Measurements from ENCODE around the gene LRRC4.
A peak's percentile ranks its signal among the peaks of the same experiment; 100 is the strongest.

The LRRC4 gene

GRCh38 chr7:128030263-128030653, 979 bp downstream of the LRRC4 start:
- no peaks in the 10 kb centered on the region for H3K27me3 ChIP-seq
- H3K4me3 ChIP-seq (ENCODE audit: low read depth in 1 of 2, low read length in 1 of 2): peak overlapping the region; percentile 81 to 93
- TF ChIP-seq, protein P1, sequence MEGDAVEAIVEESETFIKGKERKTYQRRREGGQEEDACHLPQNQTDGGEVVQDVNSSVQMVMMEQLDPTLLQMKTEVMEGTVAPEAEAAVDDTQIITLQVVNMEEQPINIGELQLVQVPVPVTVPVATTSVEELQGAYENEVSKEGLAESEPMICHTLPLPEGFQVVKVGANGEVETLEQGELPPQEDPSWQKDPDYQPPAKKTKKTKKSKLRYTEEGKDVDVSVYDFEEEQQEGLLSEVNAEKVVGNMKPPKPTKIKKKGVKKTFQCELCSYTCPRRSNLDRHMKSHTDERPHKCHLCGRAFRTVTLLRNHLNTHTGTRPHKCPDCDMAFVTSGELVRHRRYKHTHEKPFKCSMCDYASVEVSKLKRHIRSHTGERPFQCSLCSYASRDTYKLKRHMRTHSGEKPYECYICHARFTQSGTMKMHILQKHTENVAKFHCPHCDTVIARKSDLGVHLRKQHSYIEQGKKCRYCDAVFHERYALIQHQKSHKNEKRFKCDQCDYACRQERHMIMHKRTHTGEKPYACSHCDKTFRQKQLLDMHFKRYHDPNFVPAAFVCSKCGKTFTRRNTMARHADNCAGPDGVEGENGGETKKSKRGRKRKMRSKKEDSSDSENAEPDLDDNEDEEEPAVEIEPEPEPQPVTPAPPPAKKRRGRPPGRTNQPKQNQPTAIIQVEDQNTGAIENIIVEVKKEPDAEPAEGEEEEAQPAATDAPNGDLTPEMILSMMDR (IDR thresholded peaks at IDR 0.05): no peak
- H3K4me1 ChIP-seq (ENCODE audit: control insufficient read depth in 1 of 2, insufficient read depth in 1 of 2, low read depth in 1 of 2, low read length in 1 of 2): peaks cover 66 to 70% of the 10 kb centered on the region in 2 experiments
- peaks cover 24% of the 10 kb centered on the region for H3K36me3 ChIP-seq
- peak overlapping the region; percentile 94 for H3K27ac ChIP-seq
- no peaks in the 10 kb centered on the region for H3K9me3 ChIP-seq

DNA sequence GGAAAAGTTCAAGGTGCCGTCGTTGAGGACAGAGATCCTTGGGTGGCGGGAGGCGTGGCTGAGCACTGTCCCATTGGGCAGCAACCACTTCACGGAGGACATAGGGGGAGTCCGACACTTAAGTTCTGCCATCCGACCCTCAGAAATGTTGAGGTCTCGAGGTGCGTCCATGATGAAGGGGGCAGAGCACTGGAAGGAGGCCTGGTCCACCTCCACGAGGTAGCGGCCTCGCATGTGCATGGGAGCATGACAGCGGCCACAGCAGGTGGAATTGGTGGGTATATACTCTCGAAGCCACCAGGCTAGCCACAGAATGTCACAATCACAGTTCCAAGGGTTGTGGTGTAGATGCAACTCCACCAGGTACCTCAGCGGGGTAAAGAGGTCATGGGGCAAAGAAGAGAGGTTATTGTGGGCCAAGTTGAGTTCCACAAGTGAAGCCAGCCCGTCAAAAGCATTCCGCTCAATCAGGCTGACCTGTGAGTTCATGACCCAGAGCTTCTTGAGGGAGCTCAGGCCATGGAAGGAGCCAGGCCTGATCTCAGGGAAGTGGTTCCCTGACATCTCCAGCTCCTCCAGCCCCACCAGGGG, 1.7 kb downstream of the LRRC4 start:
- TF ChIP-seq, protein P1 (IDR thresholded peaks at IDR 0.05): peak; percentile 12
- peak overlapping the region; percentile 81 to 93 for H3K4me3 ChIP-seq (ENCODE audit: low read depth in 1 of 2, low read length in 1 of 2)
- no peaks in the 10 kb centered on the region for H3K27me3 ChIP-seq
- H3K36me3 ChIP-seq: peaks cover 30% of the 10 kb centered on the region
- H3K4me1 ChIP-seq (ENCODE audit: control insufficient read depth in 1 of 2, insufficient read depth in 1 of 2, low read depth in 1 of 2, low read length in 1 of 2): peaks cover 74 to 75% of the 10 kb centered on the region in 2 experiments
- no peaks in the 10 kb centered on the region for H3K9me3 ChIP-seq
- H3K27ac ChIP-seq: peak overlapping the region; percentile 94

DNA sequence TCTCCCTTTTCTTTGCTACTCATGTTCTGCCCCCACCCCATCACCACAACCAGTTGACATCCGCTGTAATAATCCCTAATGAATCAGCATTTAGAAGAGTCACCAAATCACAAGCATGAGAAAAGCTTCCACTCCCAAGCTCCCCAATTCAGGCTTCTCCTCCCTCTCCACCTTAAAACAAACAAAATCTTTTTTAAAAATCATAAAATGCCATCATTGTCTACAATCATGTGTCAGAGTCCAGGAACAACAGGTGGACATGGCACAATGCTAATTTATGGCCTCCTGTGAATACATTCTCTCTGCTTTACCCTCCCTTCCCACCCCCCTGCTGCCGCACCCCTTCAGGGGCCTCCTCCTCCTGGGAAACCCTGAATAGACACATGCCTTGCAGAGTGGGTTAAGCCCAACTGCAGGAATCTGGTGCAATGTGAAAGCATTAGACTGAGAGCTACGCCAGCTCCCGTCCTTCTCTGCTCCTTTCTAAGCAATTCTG, 3.7 kb downstream of the LRRC4 start:
- Histone ChIP-seq H3K4me3 (ENCODE audit: low read depth in 1 of 2, low read length in 1 of 2) (peak overlapping the region; percentile 81 to 93), H3K9me3 (no peaks in the 10 kb centered on the region), H3K36me3 (peaks cover 40% of the 10 kb centered on the region), H3K27me3 (no peaks in the 10 kb centered on the region), H3K27ac (peak overlapping the region; percentile 94), H3K4me1 (ENCODE audit: control insufficient read depth in 1 of 2, insufficient read depth in 1 of 2, low read depth in 1 of 2, low read length in 1 of 2) (peaks cover 83 to 84% of the 10 kb centered on the region in 2 experiments)
- TF ChIP-seq, protein P1 (IDR thresholded peaks at IDR 0.05): no peak

- Histone ChIP-seq H3K27ac (peak overlapping the region; percentile 94), H3K27me3 (no peaks in the 10 kb centered on the region), H3K4me3 (ENCODE audit: low read depth in 1 of 2, low read length in 1 of 2) (peak overlapping the region; percentile 81 to 93), H3K36me3 (peaks cover 45% of the 10 kb centered on the region), H3K9me3 (no peaks in the 10 kb centered on the region), H3K4me1 (ENCODE audit: control insufficient read depth in 1 of 2, insufficient read depth in 1 of 2, low read depth in 1 of 2, low read length in 1 of 2) (peaks cover 91 to 92% of the 10 kb centered on the region in 2 experiments)
- TF ChIP-seq, protein P1 (IDR thresholded peaks at IDR 0.05): no peak
Measured at GRCh38 chr7:128026551-128026950, 4.7 kb downstream of the LRRC4 start.

DNA sequence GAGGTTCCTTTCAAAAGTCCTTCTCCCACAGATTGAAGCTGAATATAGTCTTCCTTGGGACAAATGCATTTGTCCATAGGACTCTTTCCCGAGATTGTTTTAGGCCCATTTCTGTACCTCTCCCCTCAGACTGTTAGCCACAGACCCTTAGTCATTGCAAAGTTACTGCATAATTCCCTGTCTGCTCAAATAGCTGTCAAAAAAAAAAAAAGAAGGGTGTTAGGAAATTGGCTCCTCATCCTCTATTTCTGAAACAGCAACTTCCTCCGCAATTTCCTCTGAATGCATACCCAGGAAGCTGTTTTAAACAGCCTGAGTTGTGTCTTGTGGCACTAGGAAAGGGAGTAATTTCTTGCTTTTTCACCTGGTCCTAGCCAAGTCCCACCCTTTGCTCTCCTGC, 5.4 kb downstream of the LRRC4 start:
- TF ChIP-seq, protein P1 (IDR thresholded peaks at IDR 0.05): no peak
- H3K36me3 ChIP-seq: peaks cover 52% of the 10 kb centered on the region
- H3K4me3 ChIP-seq (ENCODE audit: low read depth in 1 of 2, low read length in 1 of 2): peak overlapping the region; percentile 81 to 93
- H3K27me3 ChIP-seq: no peaks in the 10 kb centered on the region
- no peaks in the 10 kb centered on the region for H3K9me3 ChIP-seq
- H3K4me1 ChIP-seq (ENCODE audit: control insufficient read depth in 1 of 2, insufficient read depth in 1 of 2, low read depth in 1 of 2, low read length in 1 of 2): peaks cover 99% of the 10 kb centered on the region in 2 experiments
- H3K27ac ChIP-seq: peak overlapping the region; percentile 94
